GM18520 (cell line): ENCODE measurements around the gene ITSN1.
A peak's percentile ranks its signal among the peaks of the same experiment; 100 is the strongest.
"Not testable (repeated sequence)": the region's sequence is repeated elsewhere in the genome, so short reads cannot be mapped to it uniquely, and the experiment has no call there.

Source experiments
- ATAC-seq: cut with Tn5 transposase; IDR thresholded peaks from one replicate; pipeline ENCODE4 v1.9.1; 2021; ENCODE audit not compliant: unreplicated experiment

ITSN1 gene

GRCh38 chr21:33642027-33642895 lies at the start of gene ITSN1:
ITSN1 (plus strand) TSS chr21:33642501; CDS start chr21:33718829, 76,328 bp downstream.
- peak; percentile 72 for ATAC-seq

GRCh38 chr21:33598051-33598450 lies 44.2 kb upstream of the ITSN1 start:
- no peak for ATAC-seq

GRCh38 chr21:33608559-33608958 lies 33.7 kb upstream of the ITSN1 start:
- ATAC-seq: no peak

GRCh38 chr21:33611006-33611744 lies 31.1 kb upstream of the ITSN1 start:
- ATAC-seq: no peak

GRCh38 chr21:33617565-33617964 lies 24.7 kb upstream of the ITSN1 start:
- ATAC-seq: not testable (repeated sequence)

GRCh38 chr21:33618407-33618806 lies 23.9 kb upstream of the ITSN1 start:
- ATAC-seq: no peak

- ATAC-seq: no peak
These were observed 22.6 kb upstream of the ITSN1 start for GRCh38 chr21:33619726-33620125.

GRCh38 chr21:33622253-33622652 lies 20.0 kb upstream of the ITSN1 start:
- no peak for ATAC-seq

- not testable (repeated sequence) for ATAC-seq
These were observed 16.1 kb upstream of the ITSN1 start for GRCh38 chr21:33626151-33626550.

GRCh38 chr21:33634254-33634653 lies 8.0 kb upstream of the ITSN1 start:
- ATAC-seq: no peak

- ATAC-seq: no peak
These were observed 1.5 kb upstream of the ITSN1 start for GRCh38 chr21:33640697-33641351.

- peak; percentile 82 for ATAC-seq
These were observed 812 bp upstream of the ITSN1 start, which contains the start of gene CRYZL1 for GRCh38 chr21:33641352-33642026. CRYZL1 (minus strand) TSS chr21:33641741; CDS start chr21:33631551, 10,190 bp downstream.

GRCh38 chr21:33642896-33643657 lies 776 bp downstream of the ITSN1 start:
- ATAC-seq: no peak

- no peak for ATAC-seq
These were observed 1.5 kb downstream of the ITSN1 start for GRCh38 chr21:33643658-33644311.

- ATAC-seq: no peak
These were observed 2.2 kb downstream of the ITSN1 start for GRCh38 chr21:33644383-33645074.

- ATAC-seq: no peak
These were observed 3.4 kb downstream of the ITSN1 start for GRCh38 chr21:33645730-33646129.

GRCh38 chr21:33647587-33647986 lies 5.3 kb downstream of the ITSN1 start:
- ATAC-seq: no peak

GRCh38 chr21:33648555-33648954 lies 6.3 kb downstream of the ITSN1 start:
- no peak for ATAC-seq

- ATAC-seq: no peak
These were observed 7.9 kb downstream of the ITSN1 start for GRCh38 chr21:33650230-33650629.
